Gastroesophageal sphincter (tissue), 4 donors: ENCODE measurements around the gene KCND2. TPM values are rescaled to one million over a fixed set of nuclear protein-coding genes. Genes with fewer than 3 reads are reported as not detected.

ENCODE experiments used
- ATAC-seq: fragments of 150-250 bp; one replicate; pipeline ENCODE4 v1.9.1; 2016; ENCODE audit warnings: mild to moderate bottlenecking, moderate library complexity
- H3K27ac ChIP-seq, 4 donors: fragments of 200-600 bp; sonication (generic) in 3 of 4; 1 replicate in 3 of 4; 2 replicates in 1 of 4; pipeline ENCODE4 v1.5.1; 2016 to 2019
- H3K27me3 ChIP-seq: fragments of 200-600 bp; sonication (generic); one replicate; pipeline ENCODE4 v1.5.1; 2019
- H3K36me3 ChIP-seq, 2 donors: fragments of 200-600 bp; sonication (generic); one replicate each; pipeline ENCODE4 v1.5.1; 2019; ENCODE audit warnings: control low read depth in 1 of 2
- H3K4me1 ChIP-seq, 3 donors: fragments of 200-600 bp; sonication (generic); 1 replicate in 2 of 3; 2 replicates in 1 of 3; pipeline ENCODE4 v1.5.1; 2016 to 2019; ENCODE audit warnings: control low read depth in 2 of 3
- H3K4me3 ChIP-seq, 2 donors: fragments of 200-600 bp; sonication (generic); one replicate each; pipeline ENCODE4 v1.5.1; 2019; ENCODE audit warnings: mild to moderate bottlenecking in 1 of 2, moderate library complexity in 1 of 2
- H3K9me3 ChIP-seq, 3 donors: fragments of 200-600 bp; sonication (generic); one replicate each; pipeline ENCODE4 v1.5.1; 2017 to 2019; ENCODE audit warnings: control low read depth in 2 of 3
- CTCF ChIP-seq, 4 experiments: fragments of 200-600 bp in 2 of 4; fragments of 450-650 bp in 2 of 4; sonication (generic) in 1 of 4; IDR thresholded peaks; one replicate each; pipeline ENCODE4 v1.5.1; 2017 to 2019; ENCODE audit warnings: antibody characterized with exemption in 4 of 4, mild to moderate bottlenecking in 2 of 4, moderate library complexity in 2 of 4
- EP300 ChIP-seq: sonication (generic); formaldehyde crosslinking; IDR thresholded peaks from one replicate; pipeline ENCODE4 v1.6.1; 2017; ENCODE audit warnings: antibody characterized with exemption, mild to moderate bottlenecking
- POLR2A ChIP-seq, 2 donors: fragments of 450-650 bp; IDR thresholded peaks; one replicate each; pipeline ENCODE4 v1.6.1; 2017; ENCODE audit warnings: antibody characterized with exemption in 2 of 2, mild to moderate bottlenecking in 2 of 2, moderate library complexity in 1 of 2
- POLR2AphosphoS5 ChIP-seq: sonication (generic); formaldehyde crosslinking; IDR thresholded peaks from one replicate; pipeline ENCODE4 v1.6.1; 2017; ENCODE audit warnings: antibody characterized with exemption
- WGBS, 2 donors: methylation state at CpG; one replicate each; pipeline ENCODE4 v1.1.5; 2018; ENCODE audit warnings: low coverage in 1 of 2; 5-methylcytosine and 5-hydroxymethylcytosine counted together
- total RNA-seq, 4 donors: library from RNA; depleted of rRNA; stranded (reverse); fragments of >200 nt; gene quantifications; one replicate each; pipeline ENCODE4 v1.1.0, GENCODE V29; 2016

The KCND2 gene
- total RNA-seq, 4 donors from 2014 or later, result 0.40 to 0.93 (median 0.66) TPM

GRCh38 chr7:120413164-120413563 lies 140.2 kb downstream of the KCND2 start:
- no peak overlapping the region for H3K4me3 ChIP-seq
- H3K4me1 ChIP-seq, result no peaks in the 10 kb centered on the region
- no peaks in the 10 kb centered on the region for H3K9me3 ChIP-seq
- H3K27ac ChIP-seq, result no peak overlapping the region
- H3K27me3 ChIP-seq, result no peaks in the 10 kb centered on the region
- no peak for ATAC-seq
- no peak for TF ChIP-seq EP300
- no peak for TF ChIP-seq CTCF (IDR thresholded peaks at IDR 0.05)
- no peak for TF ChIP-seq POLR2A (IDR thresholded peaks at IDR 0.05)
- no peaks in the 10 kb centered on the region for H3K36me3 ChIP-seq

GRCh38 chr7:120417244-120417979 lies 144.4 kb downstream of the KCND2 start:
- WGBS, 2 donors, result 52 to 60% methylated on average over 4 of the region's 4 CpGs
- no peak overlapping the region for H3K4me3 ChIP-seq
- no peaks in the 10 kb centered on the region for H3K27me3 ChIP-seq
- no peak for ATAC-seq
- H3K27ac ChIP-seq, result no peak overlapping the region
- no peak for TF ChIP-seq CTCF (IDR thresholded peaks at IDR 0.05)
- TF ChIP-seq EP300, result no peak
- TF ChIP-seq POLR2A (IDR thresholded peaks at IDR 0.05), result no peak
- TF ChIP-seq POLR2AphosphoS5, result no peak
- H3K9me3 ChIP-seq, result no peaks in the 10 kb centered on the region
- H3K36me3 ChIP-seq, result no peaks in the 10 kb centered on the region
- no peaks in the 10 kb centered on the region for H3K4me1 ChIP-seq

GRCh38 chr7:120421151-120421651 lies 148.2 kb downstream of the KCND2 start:
- Histone ChIP-seq H3K4me3 (no peak overlapping the region), H3K27ac (no peak overlapping the region), H3K9me3 (no peaks in the 10 kb centered on the region), H3K4me1 (no peaks in the 10 kb centered on the region), H3K27me3 (no peaks in the 10 kb centered on the region), H3K36me3 (no peaks in the 10 kb centered on the region)
- 90 to 92% methylated on average over 2 of the region's 2 CpGs for WGBS, 2 donors
- no peak for ATAC-seq
- TF ChIP-seq POLR2AphosphoS5 (no peak), CTCF (IDR thresholded peaks at IDR 0.05) (no peak), POLR2A (IDR thresholded peaks at IDR 0.05) (no peak)

- Histone ChIP-seq H3K36me3 (no peaks in the 10 kb centered on the region), H3K9me3 (no peaks in the 10 kb centered on the region), H3K4me3 (no peak overlapping the region), H3K4me1 (no peaks in the 10 kb centered on the region), H3K27ac (no peak overlapping the region), H3K27me3 (no peaks in the 10 kb centered on the region)
- no peak for ATAC-seq
- no peak for TF ChIP-seq POLR2A (IDR thresholded peaks at IDR 0.05)
- TF ChIP-seq EP300, result no peak
- TF ChIP-seq CTCF (IDR thresholded peaks at IDR 0.05), result no peak
- no peak for TF ChIP-seq POLR2AphosphoS5
- 60 to 67% methylated on average over 1 of the region's 1 CpG for WGBS, 2 donors
Observed at GRCh38 chr7:120431016-120431415, 158.0 kb downstream of the KCND2 start.

GRCh38 chr7:120436487-120437060 lies 163.6 kb downstream of the KCND2 start:
- no peaks in the 10 kb centered on the region for H3K36me3 ChIP-seq
- TF ChIP-seq EP300 (no peak), CTCF (IDR thresholded peaks at IDR 0.05) (no peak)
- no peak overlapping the region for H3K4me3 ChIP-seq
- H3K27me3 ChIP-seq, result no peaks in the 10 kb centered on the region
- 100% methylated on average over 1 of the region's 1 CpG for WGBS, 2 donors
- H3K4me1 ChIP-seq, result no peaks in the 10 kb centered on the region
- no peak for ATAC-seq
- H3K9me3 ChIP-seq, result no peaks in the 10 kb centered on the region
- no peak overlapping the region for H3K27ac ChIP-seq
